ENCODE data around the gene PAX7.
"Not testable (repeated sequence)": the region's sequence is repeated elsewhere in the genome, so short reads cannot be mapped to it uniquely, and the experiment has no call there.

The PAX7 gene

GRCh38 chr1:18761948-18762840, 131.5 kb downstream of the PAX7 start:
- DNase-seq (ENCODE audit: low read depth): no peak

GRCh38 chr1:18764362-18764761, 133.7 kb downstream of the PAX7 start:
- no peak for DNase-seq (ENCODE audit: low read depth)

- no peak for DNase-seq (ENCODE audit: low read depth)
Measured at GRCh38 chr1:18765725-18766124, 135.1 kb downstream of the PAX7 start.

GRCh38 chr1:18766328-18766727, 135.7 kb downstream of the PAX7 start:
- no peak for DNase-seq (ENCODE audit: low read depth)

GRCh38 chr1:18767576-18767975, 136.9 kb downstream of the PAX7 start:
- not testable (repeated sequence) for DNase-seq (ENCODE audit: low read depth)

GRCh38 chr1:18768086-18768485, 137.4 kb downstream of the PAX7 start:
- no peak for DNase-seq (ENCODE audit: low read depth)

GRCh38 chr1:18769140-18769539, 138.5 kb downstream of the PAX7 start:
- no peak for DNase-seq (ENCODE audit: low read depth)

- no peak for DNase-seq (ENCODE audit: low read depth)
Measured at GRCh38 chr1:18770799-18771198, 140.2 kb downstream of the PAX7 start.

GRCh38 chr1:18773753-18774152, 143.1 kb downstream of the PAX7 start:
- no peak for DNase-seq (ENCODE audit: low read depth)

- no peak for DNase-seq (ENCODE audit: low read depth)
Measured at GRCh38 chr1:18775341-18775740, 144.7 kb downstream of the PAX7 start.

GRCh38 chr1:18776777-18777176, 146.1 kb downstream of the PAX7 start:
- DNase-seq (ENCODE audit: low read depth): no peak

GRCh38 chr1:18778437-18778836, 147.8 kb downstream of the PAX7 start:
- DNase-seq (ENCODE audit: low read depth): no peak

GRCh38 chr1:18781031-18781430, 150.4 kb downstream of the PAX7 start:
- no peak for DNase-seq (ENCODE audit: low read depth)

GRCh38 chr1:18783705-18784481, 153.2 kb downstream of the PAX7 start:
- DNase-seq (ENCODE audit: low read depth): no peak

GRCh38 chr1:18784482-18784831, 153.8 kb downstream of the PAX7 start:
- DNase-seq (ENCODE audit: low read depth): no peak

GRCh38 chr1:18786149-18786548, 155.5 kb downstream of the PAX7 start:
- no peak for DNase-seq (ENCODE audit: low read depth)

GRCh38 chr1:18787825-18788385, 157.3 kb downstream of the PAX7 start:
- no peak for DNase-seq (ENCODE audit: low read depth)

- DNase-seq (ENCODE audit: low read depth): no peak
Measured at GRCh38 chr1:18789246-18789645, 158.6 kb downstream of the PAX7 start.

GRCh38 chr1:18792747-18793146, 162.1 kb downstream of the PAX7 start:
- no peak for DNase-seq (ENCODE audit: low read depth)

GRCh38 chr1:18793164-18793563, 162.5 kb downstream of the PAX7 start:
- DNase-seq (ENCODE audit: low read depth): no peak

- no peak for DNase-seq (ENCODE audit: low read depth)
Measured at GRCh38 chr1:18794051-18794450, 163.4 kb downstream of the PAX7 start.

- no peak for DNase-seq (ENCODE audit: low read depth)
Measured at GRCh38 chr1:18794561-18794960, 163.9 kb downstream of the PAX7 start.
